C4-2B (cell line): ENCODE measurements around the gene TRMT44.
"Not testable (repeated sequence)": the region's sequence is repeated elsewhere in the genome, so short reads cannot be mapped to it uniquely, and the experiment has no call there.

Experiments used
- CTCF ChIP-seq: fragments of 450-650 bp; conservative IDR thresholded peaks from 2 replicates; pipeline ENCODE4 v1.5.1; 2017; ENCODE audit warnings: mild to moderate bottlenecking
- ZFX ChIP-seq: fragments of 450-650 bp; IDR thresholded peaks from 2 replicates; pipeline ENCODE4 v1.6.1; 2017

DNA sequence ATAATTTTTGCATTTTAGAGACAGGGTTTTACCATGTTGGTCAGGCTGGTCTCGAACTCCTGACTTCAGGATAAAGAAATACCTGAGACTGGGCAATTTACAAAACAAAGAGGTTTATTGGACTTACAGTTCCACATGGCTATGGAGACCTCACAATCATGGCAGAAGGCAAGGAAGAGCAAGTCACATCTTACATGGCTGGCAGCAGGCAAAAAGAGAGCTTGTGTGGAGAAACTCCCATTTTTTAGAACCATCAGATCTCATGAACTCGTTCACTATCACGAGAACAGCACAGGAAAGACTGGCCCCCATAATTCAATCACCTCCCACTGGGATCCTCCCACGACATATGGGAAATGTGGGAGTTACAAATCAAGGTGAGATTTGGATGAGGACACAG, 72.5 kb downstream of the TRMT44 start:
- not testable (repeated sequence) for TF ChIP-seq CTCF, ZFX
